ENCODE data around the gene LRFN2. TPM values are rescaled to one million over a fixed set of nuclear protein-coding genes. Genes with fewer than 3 reads are reported as not detected.

LRFN2 gene
- total RNA-seq, 2 experiments from 2014 or later: not detected

DNA sequence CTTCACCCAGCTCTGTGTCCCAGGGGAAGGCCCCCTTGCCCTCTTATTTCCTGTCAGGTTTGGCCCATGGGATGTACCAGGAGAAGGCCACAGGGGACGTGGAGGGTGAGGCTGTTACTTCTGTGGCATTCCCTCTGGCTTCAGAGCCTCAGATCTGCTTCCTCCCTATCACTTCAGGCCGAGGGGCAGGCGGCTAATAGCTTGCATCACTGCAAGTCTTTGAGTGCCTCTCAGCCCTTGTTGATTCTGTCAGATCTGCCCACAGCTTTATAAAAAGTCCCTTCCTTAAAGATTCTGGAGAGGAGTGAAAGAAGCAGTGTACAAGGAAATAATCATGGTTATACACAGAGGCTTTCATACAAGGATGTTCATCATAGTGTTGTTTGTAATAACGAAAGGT lies 86.9 kb downstream of the LRFN2 start:
- DNase-seq (no peak), ATAC-seq (ENCODE audit: poor library complexity) (no peak)
- H3K9me3 Mint-ChIP-seq: no peaks in the 10 kb centered on the region
- no peak overlapping the region for H3K27ac Mint-ChIP-seq
- ChIA-PET CTCF (no interaction called here), POLR2A (no interaction called here)
- H3K27ac ChIP-seq (ENCODE audit: low read depth in 1 of 2, low read length in 2 of 2): no peak overlapping the region
- H3K36me3 ChIP-seq (ENCODE audit: insufficient read depth, low read length): no peaks in the 10 kb centered on the region
- intact Hi-C loops (cut with DNase I, micrococcal nuclease): no loop called here
- no peaks in the 10 kb centered on the region for H3K9me3 ChIP-seq (ENCODE audit: control insufficient read depth in 1 of 2, insufficient read depth in 1 of 2, low read length in 2 of 2)
- TF ChIP-seq, protein P1, sequence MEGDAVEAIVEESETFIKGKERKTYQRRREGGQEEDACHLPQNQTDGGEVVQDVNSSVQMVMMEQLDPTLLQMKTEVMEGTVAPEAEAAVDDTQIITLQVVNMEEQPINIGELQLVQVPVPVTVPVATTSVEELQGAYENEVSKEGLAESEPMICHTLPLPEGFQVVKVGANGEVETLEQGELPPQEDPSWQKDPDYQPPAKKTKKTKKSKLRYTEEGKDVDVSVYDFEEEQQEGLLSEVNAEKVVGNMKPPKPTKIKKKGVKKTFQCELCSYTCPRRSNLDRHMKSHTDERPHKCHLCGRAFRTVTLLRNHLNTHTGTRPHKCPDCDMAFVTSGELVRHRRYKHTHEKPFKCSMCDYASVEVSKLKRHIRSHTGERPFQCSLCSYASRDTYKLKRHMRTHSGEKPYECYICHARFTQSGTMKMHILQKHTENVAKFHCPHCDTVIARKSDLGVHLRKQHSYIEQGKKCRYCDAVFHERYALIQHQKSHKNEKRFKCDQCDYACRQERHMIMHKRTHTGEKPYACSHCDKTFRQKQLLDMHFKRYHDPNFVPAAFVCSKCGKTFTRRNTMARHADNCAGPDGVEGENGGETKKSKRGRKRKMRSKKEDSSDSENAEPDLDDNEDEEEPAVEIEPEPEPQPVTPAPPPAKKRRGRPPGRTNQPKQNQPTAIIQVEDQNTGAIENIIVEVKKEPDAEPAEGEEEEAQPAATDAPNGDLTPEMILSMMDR (IDR thresholded peaks at IDR 0.05): no peak
- H3K27me3 ChIP-seq (ENCODE audit: control insufficient read depth in 1 of 2, insufficient read depth in 2 of 2, low read length in 2 of 2): peaks cover 0 to 3% of the 10 kb centered on the region in 2 experiments
- no peaks in the 10 kb centered on the region for H3K4me1 ChIP-seq (ENCODE audit: insufficient read depth, low read length)
- H3K27me3 Mint-ChIP-seq: no peaks in the 10 kb centered on the region
- H3K36me3 Mint-ChIP-seq (ENCODE audit: low read depth): no peaks in the 10 kb centered on the region
- no peak overlapping the region for H3K4me3 ChIP-seq (ENCODE audit: low read length)
- no peaks in the 10 kb centered on the region for H3K4me1 Mint-ChIP-seq (ENCODE audit: low read depth)
- H3K4me3 Mint-ChIP-seq: no peak overlapping the region

DNA sequence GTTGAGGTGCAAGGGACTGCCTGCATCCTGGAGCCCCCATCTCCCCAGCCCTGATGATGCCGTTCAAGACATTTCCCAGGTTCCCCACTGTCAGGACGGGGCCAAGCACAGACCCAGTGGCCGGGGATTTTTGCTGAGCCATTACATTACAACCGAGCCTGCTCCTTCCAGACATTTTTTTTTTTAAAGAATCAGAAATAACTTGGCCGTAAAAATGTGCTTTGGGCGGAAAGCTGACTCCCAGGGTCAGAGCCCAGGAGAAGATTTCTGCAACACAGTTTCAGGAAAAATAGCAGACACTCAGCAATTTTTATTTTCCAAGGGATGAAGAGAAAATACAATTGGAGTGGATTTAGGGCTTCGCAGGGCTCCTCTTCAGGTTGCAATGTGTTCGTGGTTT lies 87.9 kb downstream of the LRFN2 start:
- no peaks in the 10 kb centered on the region for H3K4me1 Mint-ChIP-seq (ENCODE audit: low read depth)
- Histone ChIP-seq H3K4me3 (ENCODE audit: low read length) (no peak overlapping the region), H3K27me3 (ENCODE audit: control insufficient read depth in 1 of 2, insufficient read depth in 2 of 2, low read length in 2 of 2) (peaks cover 0 to 3% of the 10 kb centered on the region in 2 experiments), H3K4me1 (ENCODE audit: insufficient read depth, low read length) (no peaks in the 10 kb centered on the region), H3K27ac (ENCODE audit: low read depth in 1 of 2, low read length in 2 of 2) (no peak overlapping the region), H3K36me3 (ENCODE audit: insufficient read depth, low read length) (no peaks in the 10 kb centered on the region), H3K9me3 (ENCODE audit: control insufficient read depth in 1 of 2, insufficient read depth in 1 of 2, low read length in 2 of 2) (no peaks in the 10 kb centered on the region)
- TF ChIP-seq, protein P1 (IDR thresholded peaks at IDR 0.05): no peak
- intact Hi-C loops (cut with DNase I, micrococcal nuclease): no loop called here
- H3K4me3 Mint-ChIP-seq: no peak overlapping the region
- DNase-seq (no peak), ATAC-seq (ENCODE audit: poor library complexity) (no peak)
- no peaks in the 10 kb centered on the region for H3K36me3 Mint-ChIP-seq (ENCODE audit: low read depth)
- no peaks in the 10 kb centered on the region for H3K9me3 Mint-ChIP-seq
- CTCF ChIA-PET: no interaction called here
- H3K27me3 Mint-ChIP-seq: no peaks in the 10 kb centered on the region
- H3K27ac Mint-ChIP-seq: no peak overlapping the region
- POLR2A ChIA-PET: no interaction called here

DNA sequence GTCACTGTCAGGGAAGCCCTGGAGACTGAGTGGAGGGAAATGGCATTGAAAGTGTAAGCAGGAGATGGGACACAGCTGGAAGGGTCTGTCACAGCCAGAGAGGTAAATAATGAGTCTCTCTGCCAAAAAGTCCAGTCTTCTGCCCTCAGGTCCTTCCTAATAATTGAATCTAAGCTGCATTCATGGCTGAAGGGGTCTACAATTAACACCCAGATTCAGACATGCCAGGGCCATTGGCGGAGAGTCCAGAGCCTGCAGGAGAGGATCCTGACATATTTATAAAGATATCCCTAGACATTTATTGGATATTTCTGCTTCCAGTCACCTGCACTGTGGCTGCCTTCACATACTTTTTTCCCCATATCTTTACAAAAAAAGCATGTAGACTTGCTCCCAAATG lies 89.0 kb downstream of the LRFN2 start:
- H3K27ac Mint-ChIP-seq: no peak overlapping the region
- H3K27ac ChIP-seq (ENCODE audit: low read depth in 1 of 2, low read length in 2 of 2): no peak overlapping the region
- H3K36me3 Mint-ChIP-seq (ENCODE audit: low read depth): no peaks in the 10 kb centered on the region
- H3K27me3 ChIP-seq (ENCODE audit: control insufficient read depth in 1 of 2, insufficient read depth in 2 of 2, low read length in 2 of 2): peaks cover 0 to 3% of the 10 kb centered on the region in 2 experiments
- H3K4me1 Mint-ChIP-seq (ENCODE audit: low read depth): no peaks in the 10 kb centered on the region
- no peak overlapping the region for H3K4me3 Mint-ChIP-seq
- H3K9me3 ChIP-seq (ENCODE audit: control insufficient read depth in 1 of 2, insufficient read depth in 1 of 2, low read length in 2 of 2): no peaks in the 10 kb centered on the region
- ChIA-PET POLR2A (no interaction called here), CTCF (no interaction called here)
- intact Hi-C loops (cut with DNase I, micrococcal nuclease): no loop called here
- no peaks in the 10 kb centered on the region for H3K4me1 ChIP-seq (ENCODE audit: insufficient read depth, low read length)
- H3K9me3 Mint-ChIP-seq: no peaks in the 10 kb centered on the region
- H3K4me3 ChIP-seq (ENCODE audit: low read length): no peak overlapping the region
- TF ChIP-seq, protein P1 (IDR thresholded peaks at IDR 0.05): no peak
- ATAC-seq (ENCODE audit: poor library complexity): no peak
- no peak for DNase-seq
- no peaks in the 10 kb centered on the region for H3K27me3 Mint-ChIP-seq
- H3K36me3 ChIP-seq (ENCODE audit: insufficient read depth, low read length): no peaks in the 10 kb centered on the region
